ENCODE data around the gene CA10. TPM values are rescaled to one million over a fixed set of nuclear protein-coding genes. Genes with fewer than 3 reads are reported as not detected.

The CA10 gene
- total RNA-seq, 2 donors from 2014 or later, result not detected

DNA sequence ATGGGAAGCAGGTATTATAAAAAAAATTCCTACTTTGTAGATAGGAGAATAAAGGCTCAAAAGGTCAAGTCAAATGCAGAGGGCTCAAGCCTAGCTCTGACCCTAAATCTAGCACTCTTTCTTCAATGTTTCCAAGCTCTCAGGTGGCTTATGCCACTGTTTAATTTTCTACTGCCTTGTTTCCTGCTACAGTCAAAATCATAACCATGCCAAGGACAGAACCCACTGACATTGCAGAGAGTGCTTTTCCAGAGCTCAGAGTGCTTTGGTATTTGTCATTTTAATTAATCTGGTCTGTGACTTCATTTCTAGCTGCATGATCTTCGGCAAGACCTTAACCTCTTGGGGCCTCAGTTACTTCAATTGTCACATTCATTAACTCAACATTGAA, 344.7 kb downstream of the CA10 start:
- no peak for ATAC-seq (ENCODE audit: insufficient number of reproducible peaks, low FRiP score, low read depth)
- no peaks in the 10 kb centered on the region for H3K36me3 ChIP-seq
- H3K9me3 ChIP-seq, result no peaks in the 10 kb centered on the region
- no peak overlapping the region for H3K27ac ChIP-seq
- no peak for TF ChIP-seq CTCF (IDR thresholded peaks at IDR 0.05)
- no peaks in the 10 kb centered on the region for H3K27me3 ChIP-seq (replicated peaks; ENCODE audit: insufficient read depth)
- H3K4me3 ChIP-seq, result no peak overlapping the region
- no peaks in the 10 kb centered on the region for H3K4me1 ChIP-seq (ENCODE audit: control insufficient read depth in 1 of 2, low read depth in 2 of 2)
- DNase-seq (ENCODE audit: low spot score), result no peak

DNA sequence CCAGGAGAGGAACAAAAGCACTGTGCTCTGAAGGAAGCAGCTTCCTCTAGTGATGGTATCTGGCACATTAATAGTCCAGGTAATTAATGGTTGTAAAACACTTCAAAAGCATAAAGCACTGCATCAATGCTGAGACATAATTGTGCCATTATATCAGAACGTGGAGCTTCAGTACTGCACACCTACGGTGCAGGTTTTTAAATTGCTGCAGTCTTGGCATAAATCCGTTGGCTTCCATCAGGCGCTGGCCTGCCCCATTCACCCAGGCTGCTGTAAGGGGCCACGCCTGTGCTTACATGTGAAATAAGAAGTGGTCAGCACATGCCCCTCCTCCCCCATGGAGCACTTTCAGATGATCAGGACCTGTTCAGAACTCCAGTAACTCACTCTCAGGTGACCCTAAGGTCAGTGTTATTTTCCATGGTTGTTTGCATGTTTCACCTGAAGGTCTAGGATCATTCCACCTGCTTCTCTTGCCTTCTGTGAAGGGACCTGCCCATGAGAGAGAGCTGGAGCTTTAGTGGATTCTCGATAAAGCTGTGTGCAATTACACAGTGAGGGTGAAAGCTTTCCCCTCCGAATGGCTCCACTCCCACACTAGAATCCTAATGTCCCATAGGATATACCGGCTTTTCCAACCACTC, 345.3 kb downstream of the CA10 start:
- no peak for TF ChIP-seq CTCF (IDR thresholded peaks at IDR 0.05)
- Histone ChIP-seq H3K4me1 (ENCODE audit: control insufficient read depth in 1 of 2, low read depth in 2 of 2) (no peaks in the 10 kb centered on the region), H3K27me3 (replicated peaks; ENCODE audit: insufficient read depth) (no peaks in the 10 kb centered on the region), H3K4me3 (no peak overlapping the region), H3K27ac (no peak overlapping the region), H3K9me3 (no peaks in the 10 kb centered on the region), H3K36me3 (no peaks in the 10 kb centered on the region)
- no peak for ATAC-seq (ENCODE audit: insufficient number of reproducible peaks, low FRiP score, low read depth)
- DNase-seq (ENCODE audit: low spot score), result no peak

DNA sequence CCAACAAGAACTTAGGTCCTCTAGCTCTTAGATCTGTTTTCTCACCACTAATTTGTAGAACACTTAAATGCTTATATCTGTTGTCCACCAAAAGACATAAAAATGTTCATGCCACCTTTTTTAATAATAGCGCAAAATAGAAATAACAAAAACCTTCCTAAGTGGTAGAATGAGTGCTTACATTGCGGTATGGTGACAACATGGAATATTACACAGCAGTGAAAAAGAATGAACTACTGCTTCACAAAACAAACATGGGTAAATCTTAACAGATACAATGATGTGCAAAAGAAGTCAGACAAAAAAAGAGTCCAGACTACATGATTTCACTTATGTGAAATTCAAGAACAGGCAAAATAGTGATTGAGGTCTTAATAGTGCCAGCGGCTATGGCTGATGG, 351.1 kb downstream of the CA10 start:
- Histone ChIP-seq H3K27me3 (replicated peaks; ENCODE audit: insufficient read depth) (no peaks in the 10 kb centered on the region), H3K9me3 (no peaks in the 10 kb centered on the region), H3K4me1 (ENCODE audit: control insufficient read depth in 1 of 2, low read depth in 2 of 2) (no peaks in the 10 kb centered on the region), H3K27ac (no peak overlapping the region), H3K4me3 (no peak overlapping the region), H3K36me3 (no peaks in the 10 kb centered on the region)
- DNase-seq (ENCODE audit: low spot score) (no peak), ATAC-seq (ENCODE audit: insufficient number of reproducible peaks, low FRiP score, low read depth) (no peak)
- no peak for TF ChIP-seq CTCF (IDR thresholded peaks at IDR 0.05)

GRCh38 chr17:51805765-51806164, 352.7 kb downstream of the CA10 start:
- no peaks in the 10 kb centered on the region for H3K4me1 ChIP-seq (ENCODE audit: control insufficient read depth in 1 of 2, low read depth in 2 of 2)
- no peaks in the 10 kb centered on the region for H3K27me3 ChIP-seq (replicated peaks; ENCODE audit: insufficient read depth)
- no peaks in the 10 kb centered on the region for H3K9me3 ChIP-seq
- DNase-seq (ENCODE audit: low spot score) (no peak), ATAC-seq (ENCODE audit: insufficient number of reproducible peaks, low FRiP score, low read depth) (no peak)
- no peak for TF ChIP-seq CTCF (IDR thresholded peaks at IDR 0.05)
- H3K27ac ChIP-seq, result no peak overlapping the region
- H3K36me3 ChIP-seq, result no peaks in the 10 kb centered on the region
- H3K4me3 ChIP-seq, result no peak overlapping the region

DNA sequence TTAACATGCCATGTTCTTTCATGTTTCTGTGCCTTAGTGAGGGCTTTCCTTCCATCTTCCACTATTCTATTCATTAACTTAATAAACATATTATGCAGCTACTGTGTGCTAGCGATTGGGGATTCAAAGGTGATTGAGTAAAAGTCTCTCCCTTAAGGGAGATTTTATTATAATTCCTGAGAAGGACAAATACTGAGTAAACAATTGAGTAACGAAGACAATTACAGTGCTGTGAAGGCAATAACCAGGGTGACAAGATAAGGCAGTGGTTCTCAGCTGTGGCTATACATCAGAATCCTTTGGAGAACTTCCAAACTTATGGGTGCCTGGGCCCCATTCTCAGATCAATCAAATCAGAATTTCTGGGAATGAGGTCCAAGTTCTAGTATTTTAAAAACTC, 353.3 kb downstream of the CA10 start:
- no peak for ATAC-seq (ENCODE audit: insufficient number of reproducible peaks, low FRiP score, low read depth)
- TF ChIP-seq CTCF (IDR thresholded peaks at IDR 0.05), result no peak

More for the DNA sequence above, 353.3 kb downstream of the CA10 start:
- no peaks in the 10 kb centered on the region for H3K27me3 ChIP-seq (replicated peaks; ENCODE audit: insufficient read depth)
- no peak overlapping the region for H3K27ac ChIP-seq
- DNase-seq (ENCODE audit: low spot score), result no peak
- no peak overlapping the region for H3K4me3 ChIP-seq
- no peaks in the 10 kb centered on the region for H3K9me3 ChIP-seq
- no peaks in the 10 kb centered on the region for H3K36me3 ChIP-seq
- H3K4me1 ChIP-seq (ENCODE audit: control insufficient read depth in 1 of 2, low read depth in 2 of 2), result no peaks in the 10 kb centered on the region
